HepG2 (cell line): ENCODE results near the gene KIAA0232. TPM values are rescaled to one million over a fixed set of nuclear protein-coding genes. Genes with fewer than 3 reads are reported as not detected.
A peak's percentile ranks its signal among the peaks of the same experiment; 100 is the strongest.

ENCODE experiments used
- DNMT3B ChIP-seq: conservative IDR thresholded peaks from 2 replicates; pipeline ENCODE4 v1.6.1; 2016; ENCODE audit warnings: missing biosample characterization, control low read depth
- ETV6 ChIP-seq: sonication (generic); formaldehyde crosslinking; conservative IDR thresholded peaks from 2 replicates; pipeline ENCODE4 v1.4.0; 2020; ENCODE audit warnings: missing genetic modification reagents
- IRX3 ChIP-seq: sonication (generic); formaldehyde crosslinking; IDR thresholded peaks from 2 replicates; pipeline ENCODE4 v1.8.1; 2023; ENCODE audit warnings: mild to moderate bottlenecking, low read depth, missing genetic modification reagents, borderline replicate concordance
- NFIC ChIP-seq: IDR thresholded peaks from 2 replicates; pipeline ENCODE4 v1.6.1; 2012; ENCODE audit warnings: mild to moderate bottlenecking, low read length, inconsistent platforms
- PRDM10 ChIP-seq: sonication (generic); formaldehyde crosslinking; IDR thresholded peaks from 2 replicates; pipeline ENCODE4 v1.4.0; 2020; ENCODE audit warnings: low read depth, missing genetic modification reagents
- RNF2 ChIP-seq: fragments of 450-650 bp; conservative IDR thresholded peaks from 2 replicates; pipeline ENCODE4 v1.6.1; 2016; ENCODE audit warnings: low read depth
- SRSF4 ChIP-seq: fragments of 200-400 bp; formaldehyde crosslinking; IDR thresholded peaks from one replicate; pipeline ENCODE4 v1.6.1; 2018; ENCODE audit warnings: mild to moderate bottlenecking, low read depth, low read length, moderate library complexity; ENCODE audit not compliant: poor library complexity, severe bottlenecking
- SYNCRIP ChIP-seq: fragments of 200-400 bp; formaldehyde crosslinking; IDR thresholded peaks from 2 replicates; pipeline ENCODE4 v1.6.1; 2018; ENCODE audit warnings: mild to moderate bottlenecking, low read depth, low read length; ENCODE audit not compliant: insufficient read depth
- TFE3 ChIP-seq: IDR thresholded peaks from 2 replicates; pipeline ENCODE4 v1.6.1; 2016
- YY1 ChIP-seq: IDR thresholded peaks from 2 replicates; pipeline ENCODE4 v1.6.1; 2011; ENCODE audit warnings: low read length, low read depth, moderate library complexity, mild to moderate bottlenecking; ENCODE audit not compliant: insufficient read depth, insufficient replicate concordance
- ZBTB7B ChIP-seq: sonication (generic); formaldehyde crosslinking; IDR thresholded peaks from 2 replicates; pipeline ENCODE4 v1.4.0; 2020; ENCODE audit warnings: missing genetic modification reagents
- ZFX ChIP-seq: sonication (generic); formaldehyde crosslinking; IDR thresholded peaks from 2 replicates; pipeline ENCODE4 v1.4.0; 2020; ENCODE audit warnings: mild to moderate bottlenecking, low read depth, missing genetic modification reagents, moderate library complexity
- ZNF331 ChIP-seq: sonication (generic); formaldehyde crosslinking; IDR thresholded peaks from 2 replicates; pipeline ENCODE4 v1.4.0; 2020; ENCODE audit warnings: missing genetic modification reagents
- ZNF33B ChIP-seq: sonication (generic); formaldehyde crosslinking; IDR thresholded peaks from 2 replicates; pipeline ENCODE4 v1.5.1; 2020; ENCODE audit warnings: mild to moderate bottlenecking, missing genetic modification reagents
- ZNF407 ChIP-seq: sonication (generic); formaldehyde crosslinking; IDR thresholded peaks from one replicate; pipeline ENCODE4 v1.5.1; 2020; ENCODE audit warnings: mild to moderate bottlenecking, missing genetic modification reagents; ENCODE audit errors: not compliant biosample characterization
- polyA plus RNA-seq, 8 experiments: library from polyadenylated mRNA; depleted of rRNA in 3 of 8; stranded (reverse) in 7 of 8; unstranded in 1 of 8; fragments of >200 nt; fragmentation: Illumina TruSeq in 4 of 8; extraction: Trizol in 4 of 8; gene quantifications; 2 replicates each; pipeline versions ENCODE4 v1.2.1 to v1.2.3, GENCODE V29; 2011 to 2016; ENCODE audit warnings: low read depth in 4 of 8, missing spikeins in 1 of 8, mixed read lengths in 1 of 8; ENCODE audit not compliant: insufficient read depth in 1 of 8
- total RNA-seq, 5 experiments: library from RNA; depleted of rRNA; stranded (reverse); fragments of >200 nt; fragmentation: Illumina TruSeq; extraction: Trizol; gene quantifications; 2 replicates each; pipeline ENCODE4 v1.2.3, GENCODE V29; 2016; ENCODE audit warnings: low read depth in 1 of 5

Gene KIAA0232
- total and polyA plus RNA-seq, 2 of the 13 experiments (the other 11 are each of a cell fraction or from before 2014, with no cell fraction given): 7.8 to 17.1 TPM

- TF ChIP-seq ETV6 (CRISPR knock-in tag) (peak; percentile 80; the same call in 1 of the 2 replicates), IRX3 (CRISPR knock-in tag) (no peak), ZNF407 (no peak), ZNF33B (peak; percentile 76; the same call in 1 of the 2 replicates), PRDM10 (CRISPR knock-in tag) (peak; percentile 68), ZNF331 (CRISPR knock-in tag) (peak; percentile 88), ZBTB7B (CRISPR knock-in tag) (peak; percentile 86), YY1 (peak; percentile 22), DNMT3B (0 out of 2 replicates have a peak, but pooled peaks have one; percentile 43), SRSF4 (no peak), RNF2 (peak; percentile 68; the same call in 1 of the 2 replicates), ZFX (peak; percentile 73), NFIC (peak; percentile 93), TFE3 (peak; percentile 92), SYNCRIP (no peak)
These were observed 135.1 kb downstream of the KIAA0232 start (continued) for GRCh38 chr4:6917461-6918271.
